Measurements from ENCODE around the gene JAM3.

Gene JAM3

DNA sequence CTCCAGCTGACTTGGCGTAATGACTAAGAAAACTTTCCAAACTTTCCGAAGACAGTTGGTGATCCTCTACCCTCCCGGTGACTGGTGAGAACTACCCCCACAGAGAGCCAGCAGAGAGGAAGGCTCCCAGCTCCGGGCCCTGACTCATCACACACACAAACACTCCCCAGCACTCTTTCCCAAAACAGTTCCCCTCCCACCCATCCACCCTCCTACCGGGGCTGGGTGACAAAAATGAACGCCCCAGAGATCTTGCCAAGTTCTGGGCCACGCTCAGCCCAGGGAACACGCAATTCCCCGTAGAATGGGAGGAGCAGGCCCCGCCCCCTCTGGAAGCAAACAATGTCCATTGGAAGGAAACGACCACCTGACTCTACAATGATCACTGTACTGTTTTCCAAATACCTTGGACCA is 21.3 kb upstream of the JAM3 start:
- Histone ChIP-seq H3K9me3 (no peaks in the 10 kb centered on the region), H3K27me3 (no peaks in the 10 kb centered on the region), H3K36me3 (no peaks in the 10 kb centered on the region), H3K4me3 (ENCODE audit: low read depth, low read length) (peak overlapping the region; percentile 30; the same call in 1 of the 2 replicates), H3K4me1 (peaks cover 30% of the 10 kb centered on the region)
- TF ChIP-seq, protein P1, sequence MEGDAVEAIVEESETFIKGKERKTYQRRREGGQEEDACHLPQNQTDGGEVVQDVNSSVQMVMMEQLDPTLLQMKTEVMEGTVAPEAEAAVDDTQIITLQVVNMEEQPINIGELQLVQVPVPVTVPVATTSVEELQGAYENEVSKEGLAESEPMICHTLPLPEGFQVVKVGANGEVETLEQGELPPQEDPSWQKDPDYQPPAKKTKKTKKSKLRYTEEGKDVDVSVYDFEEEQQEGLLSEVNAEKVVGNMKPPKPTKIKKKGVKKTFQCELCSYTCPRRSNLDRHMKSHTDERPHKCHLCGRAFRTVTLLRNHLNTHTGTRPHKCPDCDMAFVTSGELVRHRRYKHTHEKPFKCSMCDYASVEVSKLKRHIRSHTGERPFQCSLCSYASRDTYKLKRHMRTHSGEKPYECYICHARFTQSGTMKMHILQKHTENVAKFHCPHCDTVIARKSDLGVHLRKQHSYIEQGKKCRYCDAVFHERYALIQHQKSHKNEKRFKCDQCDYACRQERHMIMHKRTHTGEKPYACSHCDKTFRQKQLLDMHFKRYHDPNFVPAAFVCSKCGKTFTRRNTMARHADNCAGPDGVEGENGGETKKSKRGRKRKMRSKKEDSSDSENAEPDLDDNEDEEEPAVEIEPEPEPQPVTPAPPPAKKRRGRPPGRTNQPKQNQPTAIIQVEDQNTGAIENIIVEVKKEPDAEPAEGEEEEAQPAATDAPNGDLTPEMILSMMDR (IDR thresholded peaks at IDR 0.05; ENCODE audit: low read depth, low read length), result no peak
- DNase-seq, result peak; percentile 62

GRCh38 chr11:134048028-134048427 is 20.8 kb upstream of the JAM3 start:
- H3K4me1 ChIP-seq, result peaks cover 30% of the 10 kb centered on the region
- H3K4me3 ChIP-seq (ENCODE audit: low read depth, low read length), result no peak overlapping the region
- no peaks in the 10 kb centered on the region for H3K9me3 ChIP-seq
- DNase-seq, result no peak
- TF ChIP-seq, protein P1 (IDR thresholded peaks at IDR 0.05; ENCODE audit: low read depth, low read length), result no peak
- no peaks in the 10 kb centered on the region for H3K27me3 ChIP-seq
- no peaks in the 10 kb centered on the region for H3K36me3 ChIP-seq

DNA sequence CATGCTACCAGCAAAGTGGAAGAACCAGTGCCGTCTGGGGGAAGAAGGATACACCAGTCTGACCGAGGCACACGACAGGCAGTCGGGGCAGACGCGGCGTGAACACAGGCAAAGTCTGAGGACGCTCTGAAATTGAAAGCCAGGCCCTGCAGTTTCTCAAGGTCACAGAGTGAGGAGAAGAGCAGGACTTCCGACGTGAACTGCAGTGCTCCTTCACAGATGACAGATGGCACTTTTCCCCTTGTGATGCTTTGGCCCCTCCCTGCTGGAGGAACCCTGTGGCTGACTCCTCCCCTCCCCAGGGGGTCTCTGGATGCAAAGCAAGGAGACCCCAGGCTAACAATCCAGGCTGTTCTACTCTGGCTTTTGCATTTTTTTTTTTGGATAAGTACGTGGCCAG is 19.6 kb upstream of the JAM3 start:
- H3K36me3 ChIP-seq, result no peaks in the 10 kb centered on the region
- H3K4me3 ChIP-seq (ENCODE audit: low read depth, low read length), result no peak overlapping the region
- no peaks in the 10 kb centered on the region for H3K27me3 ChIP-seq
- peaks cover 30% of the 10 kb centered on the region for H3K4me1 ChIP-seq
- H3K9me3 ChIP-seq, result no peaks in the 10 kb centered on the region
- DNase-seq, result no peak
- TF ChIP-seq, protein P1 (IDR thresholded peaks at IDR 0.05; ENCODE audit: low read depth, low read length), result no peak

GRCh38 chr11:134050541-134051383 is 18.1 kb upstream of the JAM3 start:
- DNase-seq, result peak; percentile 86
- TF ChIP-seq, protein P1 (IDR thresholded peaks at IDR 0.05; ENCODE audit: low read depth, low read length), result peak; percentile 85
- no peaks in the 10 kb centered on the region for H3K9me3 ChIP-seq
- no peaks in the 10 kb centered on the region for H3K27me3 ChIP-seq
- peaks cover 25% of the 10 kb centered on the region for H3K4me1 ChIP-seq
- no peaks in the 10 kb centered on the region for H3K36me3 ChIP-seq
- peak overlapping the region; percentile 50 for H3K4me3 ChIP-seq (ENCODE audit: low read depth, low read length)

- TF ChIP-seq, protein P1 (IDR thresholded peaks at IDR 0.05; ENCODE audit: low read depth, low read length), result no peak
- DNase-seq, result no peak
- peaks cover 8% of the 10 kb centered on the region for H3K4me1 ChIP-seq
- no peak overlapping the region for H3K4me3 ChIP-seq (ENCODE audit: low read depth, low read length)
- no peaks in the 10 kb centered on the region for H3K9me3 ChIP-seq
- no peaks in the 10 kb centered on the region for H3K36me3 ChIP-seq
- H3K27me3 ChIP-seq, result no peaks in the 10 kb centered on the region
Observed at GRCh38 chr11:134052395-134052987, 16.4 kb upstream of the JAM3 start.
